Natural killer cell (primary cell): ENCODE measurements around the gene C1orf105. TPM values are rescaled to one million over a fixed set of nuclear protein-coding genes. Genes with fewer than 3 reads are reported as not detected.

Experiments used
- ATAC-seq, 3 donors: fragments of 150-1000 bp in 2 of 3; fragments of 200-7000 bp in 1 of 3; cut with Tn5 transposase; 1 replicate in 1 of 3; 2 replicates in 2 of 3; pipeline ENCODE4 v1.10.0; 2021; ENCODE audit warnings: mild to moderate bottlenecking in 2 of 3, moderate library complexity in 2 of 3
- DNase-seq, 2 donors: peaks; one replicate each; pipeline versions ENCODE4 v3.0.0 to v3.0.0-alpha.2; 2013 to 2021; ENCODE audit warnings: mixed read lengths in 1 of 2
- H3K27ac ChIP-seq: one replicate; pipeline ENCODE4 v1.5.1; 2013; ENCODE audit warnings: mild to moderate bottlenecking, low read length
- H3K27me3 ChIP-seq: one replicate; pipeline ENCODE4 v1.6.1; 2013; ENCODE audit warnings: low read length; ENCODE audit not compliant: control insufficient read depth, insufficient read depth
- H3K36me3 ChIP-seq: one replicate; pipeline ENCODE4 v1.6.1; 2013; ENCODE audit warnings: low read length; ENCODE audit not compliant: control insufficient read depth, insufficient read depth
- H3K4me1 ChIP-seq: one replicate; pipeline ENCODE4 v1.6.1; 2013; ENCODE audit warnings: low read length; ENCODE audit not compliant: control insufficient read depth, insufficient read depth
- H3K4me3 ChIP-seq: one replicate; pipeline ENCODE4 v1.5.1; 2013; ENCODE audit warnings: low read length
- H3K9me3 ChIP-seq: one replicate; pipeline ENCODE4 v1.6.1; 2013; ENCODE audit warnings: low read length; ENCODE audit not compliant: control insufficient read depth, insufficient read depth
- H3K27ac Mint-ChIP-seq, 2 donors: one replicate each; pipeline ENCODE4 v1.8.0; 2022; ENCODE audit warnings: mild to moderate bottlenecking in 2 of 2, mixed read lengths in 2 of 2, moderate library complexity in 1 of 2
- H3K27me3 Mint-ChIP-seq, 2 donors: one replicate each; pipeline ENCODE4 v1.8.0; 2022; ENCODE audit warnings: low read depth in 2 of 2, mixed read lengths in 2 of 2
- H3K36me3 Mint-ChIP-seq: one replicate; pipeline ENCODE4 v1.8.0; 2022; ENCODE audit warnings: mixed read lengths
- H3K4me1 Mint-ChIP-seq, 2 donors: one replicate each; pipeline ENCODE4 v1.8.0; 2022; ENCODE audit warnings: mixed read lengths in 2 of 2
- H3K4me3 Mint-ChIP-seq: one replicate; pipeline ENCODE4 v1.8.0; 2022; ENCODE audit warnings: mild to moderate bottlenecking, moderate library complexity, mixed read lengths
- H3K9me3 Mint-ChIP-seq, 2 donors: one replicate each; pipeline ENCODE4 v1.8.0; 2022; ENCODE audit warnings: mixed read lengths in 2 of 2
- CTCF ChIP-seq: fragments of 200-600 bp; IDR thresholded peaks from one replicate; pipeline ENCODE4 v1.8.0; 2022; ENCODE audit warnings: antibody characterized with exemption
- WGBS: methylation state at CpG from one replicate; pipeline ENCODE4 v1.1.7; 2013; ENCODE audit warnings: missing lambda C conversion rate; ENCODE audit not compliant: insufficient coverage; 5-methylcytosine and 5-hydroxymethylcytosine counted together
- intact Hi-C: fragments of 100-400 bp; cut with micrococcal nuclease; formaldehyde crosslinking; loops from one replicate; pipeline ENCODE4 v1.14.2; 2022
- total RNA-seq, 4 donors: library from RNA; stranded (reverse); fragments of 120-200 nt in 1 of 4; gene quantifications; one replicate each; pipeline versions ENCODE4 v1.2.3 to v1.2.4, GENCODE V29; 2013 to 2022

Gene C1orf105
- total RNA-seq, 3 donors from 2014 or later (not counting 1 experiment from before 2014, with no cell fraction given): not detected

GRCh38 chr1:172497230-172497629 lies 76.7 kb downstream of the C1orf105 start:
- H3K36me3 Mint-ChIP-seq: no peaks in the 10 kb centered on the region
- H3K36me3 ChIP-seq: no peaks in the 10 kb centered on the region
- H3K27me3 Mint-ChIP-seq: peaks cover 3 to 5% of the 10 kb centered on the region in 2 donors
- WGBS: 78% methylated on average over 5 of the region's 5 CpGs
- no peak overlapping the region for H3K4me3 ChIP-seq
- intact Hi-C loops: no loop called here
- no peak overlapping the region for H3K4me3 Mint-ChIP-seq
- DNase-seq: no peak
- no peak overlapping the region for H3K27ac ChIP-seq
- H3K27me3 ChIP-seq: no peaks in the 10 kb centered on the region
- TF ChIP-seq CTCF: no peak
- H3K9me3 Mint-ChIP-seq: no peaks in the 10 kb centered on the region
- ATAC-seq: no peak
- no peaks in the 10 kb centered on the region for H3K9me3 ChIP-seq
- no peaks in the 10 kb centered on the region for H3K4me1 Mint-ChIP-seq
- H3K4me1 ChIP-seq: no peaks in the 10 kb centered on the region
- no peak overlapping the region for H3K27ac Mint-ChIP-seq

- ATAC-seq (no peak), DNase-seq (no peak)
- H3K27ac ChIP-seq: no peak overlapping the region
- no peak overlapping the region for H3K4me3 Mint-ChIP-seq
- intact Hi-C loops: no loop called here
- no peaks in the 10 kb centered on the region for H3K27me3 ChIP-seq
- H3K36me3 Mint-ChIP-seq: no peaks in the 10 kb centered on the region
- H3K27ac Mint-ChIP-seq: no peak overlapping the region
- no peak overlapping the region for H3K4me3 ChIP-seq
- WGBS: 95% methylated on average over 2 of the region's 2 CpGs
- H3K4me1 Mint-ChIP-seq: no peaks in the 10 kb centered on the region
- TF ChIP-seq CTCF: no peak
- no peaks in the 10 kb centered on the region for H3K9me3 ChIP-seq
- peaks cover 0 to 7% of the 10 kb centered on the region in 2 donors for H3K27me3 Mint-ChIP-seq
- H3K36me3 ChIP-seq: no peaks in the 10 kb centered on the region
- no peaks in the 10 kb centered on the region for H3K9me3 Mint-ChIP-seq
- H3K4me1 ChIP-seq: no peaks in the 10 kb centered on the region
Observed at GRCh38 chr1:172498857-172499256, 78.4 kb downstream of the C1orf105 start.

GRCh38 chr1:172499636-172500141 lies 79.2 kb downstream of the C1orf105 start:
- H3K4me1 Mint-ChIP-seq: no peaks in the 10 kb centered on the region
- H3K36me3 ChIP-seq: no peaks in the 10 kb centered on the region
- no peak overlapping the region for H3K4me3 ChIP-seq
- no peaks in the 10 kb centered on the region for H3K4me1 ChIP-seq
- no peaks in the 10 kb centered on the region for H3K36me3 Mint-ChIP-seq
- H3K9me3 Mint-ChIP-seq: no peaks in the 10 kb centered on the region
- ATAC-seq (no peak), DNase-seq (no peak)
- H3K27ac ChIP-seq: no peak overlapping the region
- intact Hi-C loops: no loop called here
- H3K9me3 ChIP-seq: no peaks in the 10 kb centered on the region
- TF ChIP-seq CTCF: no peak
- H3K27ac Mint-ChIP-seq: no peak overlapping the region
- H3K4me3 Mint-ChIP-seq: no peak overlapping the region
- peaks cover 0 to 7% of the 10 kb centered on the region in 2 donors for H3K27me3 Mint-ChIP-seq
- 87% methylated on average over 3 of the region's 3 CpGs for WGBS
- H3K27me3 ChIP-seq: no peaks in the 10 kb centered on the region

- Mint-ChIP-seq H3K36me3 (no peaks in the 10 kb centered on the region), H3K4me1 (no peaks in the 10 kb centered on the region), H3K27me3 (peaks cover 0 to 7% of the 10 kb centered on the region in 2 donors), H3K4me3 (no peak overlapping the region), H3K27ac (no peak overlapping the region), H3K9me3 (no peaks in the 10 kb centered on the region)
- no peak for TF ChIP-seq CTCF
- Histone ChIP-seq H3K27ac (no peak overlapping the region), H3K27me3 (no peaks in the 10 kb centered on the region), H3K4me3 (no peak overlapping the region), H3K9me3 (no peaks in the 10 kb centered on the region), H3K4me1 (no peaks in the 10 kb centered on the region), H3K36me3 (no peaks in the 10 kb centered on the region)
- 78% methylated on average over 1 of the region's 2 CpGs for WGBS
- ATAC-seq: no peak
- DNase-seq: no peak
- intact Hi-C loops: no loop called here
Observed at GRCh38 chr1:172500207-172500606, 79.7 kb downstream of the C1orf105 start.
